Fibroblast of skin of back (primary cell): ENCODE measurements around the gene SMAD1.
A peak's percentile ranks its signal among the peaks of the same experiment; 100 is the strongest.
"Not testable (repeated sequence)": the region's sequence is repeated elsewhere in the genome, so short reads cannot be mapped to it uniquely, and the experiment has no call there.

Source experiments
- DNase-seq: peaks from one replicate; pipeline ENCODE4 v3.0.0-alpha.2; 2013

Gene SMAD1

GRCh38 chr4:145528601-145529000, 46.9 kb downstream of the SMAD1 start:
- DNase-seq = no peak

GRCh38 chr4:145530189-145530588, 48.5 kb downstream of the SMAD1 start:
- no peak for DNase-seq

GRCh38 chr4:145530662-145531061, 49.0 kb downstream of the SMAD1 start:
- no peak for DNase-seq

- no peak for DNase-seq
Measured at GRCh38 chr4:145531223-145531622, 49.6 kb downstream of the SMAD1 start.

- no peak for DNase-seq
Measured at GRCh38 chr4:145531859-145532258, 50.2 kb downstream of the SMAD1 start.

- no peak for DNase-seq
Measured at GRCh38 chr4:145533001-145533400, 51.3 kb downstream of the SMAD1 start.

- DNase-seq = not testable (repeated sequence)
Measured at GRCh38 chr4:145533415-145533814, 51.8 kb downstream of the SMAD1 start.

GRCh38 chr4:145533961-145534360, 52.3 kb downstream of the SMAD1 start:
- no peak for DNase-seq

- no peak for DNase-seq
Measured at GRCh38 chr4:145535202-145535601, 53.5 kb downstream of the SMAD1 start.

GRCh38 chr4:145536044-145536443, 54.4 kb downstream of the SMAD1 start:
- no peak for DNase-seq

GRCh38 chr4:145538596-145538995, 56.9 kb downstream of the SMAD1 start:
- DNase-seq = no peak

GRCh38 chr4:145539671-145540070, 58.0 kb downstream of the SMAD1 start:
- no peak for DNase-seq

GRCh38 chr4:145540235-145540634, 58.6 kb downstream of the SMAD1 start:
- DNase-seq = peak; percentile 12

GRCh38 chr4:145541346-145541745, 59.7 kb downstream of the SMAD1 start:
- no peak for DNase-seq

- DNase-seq = no peak
Measured at GRCh38 chr4:145545031-145545430, 63.4 kb downstream of the SMAD1 start.

GRCh38 chr4:145545538-145546174, 64.0 kb downstream of the SMAD1 start:
- DNase-seq = peak; percentile 64

GRCh38 chr4:145546175-145546915, 64.7 kb downstream of the SMAD1 start:
- DNase-seq = no peak

- DNase-seq = no peak
Measured at GRCh38 chr4:145551660-145552059, 70.0 kb downstream of the SMAD1 start.

GRCh38 chr4:145552181-145552822, 70.6 kb downstream of the SMAD1 start:
- DNase-seq = no peak

- no peak for DNase-seq
Measured at GRCh38 chr4:145553375-145553774, 71.7 kb downstream of the SMAD1 start.

- no peak for DNase-seq
Measured at GRCh38 chr4:145554691-145555090, 73.0 kb downstream of the SMAD1 start.

- peak; percentile 62 for DNase-seq
Measured at GRCh38 chr4:145557720-145558119, 76.1 kb downstream of the SMAD1 start.

- no peak for DNase-seq
Measured at GRCh38 chr4:145563293-145563985, 81.8 kb downstream of the SMAD1 start.
